HG03196 (cell line): ENCODE results near the gene CERS6.
"Not testable (repeated sequence)": the region's sequence is repeated elsewhere in the genome, so short reads cannot be mapped to it uniquely, and the experiment has no call there.

Source experiments
- ATAC-seq: cut with Tn5 transposase; IDR thresholded peaks from one replicate; pipeline ENCODE4 v1.9.1; 2021; ENCODE audit not compliant: unreplicated experiment

The CERS6 gene

GRCh38 chr2:168466834-168467565 is 10.9 kb downstream of the CERS6 start:
- no peak for ATAC-seq

DNA sequence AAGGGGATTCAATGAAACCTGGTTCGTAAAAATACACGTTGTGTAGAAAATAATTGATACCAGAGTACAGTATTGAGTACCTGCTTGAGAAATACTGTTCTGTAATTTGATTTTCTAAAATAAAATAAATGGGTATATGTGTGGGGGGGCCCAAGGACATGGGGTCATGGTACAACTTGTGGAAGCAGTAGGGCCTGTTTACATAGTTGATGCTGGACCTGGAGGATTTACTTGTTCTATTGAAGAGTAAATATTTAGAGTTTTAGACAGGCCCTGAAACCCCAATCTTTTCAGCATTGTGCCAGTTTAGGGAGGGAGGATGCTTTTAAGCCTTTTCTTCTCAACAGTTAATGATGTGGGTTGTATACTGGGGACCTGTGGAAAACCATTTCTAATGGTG is 11.7 kb downstream of the CERS6 start:
- ATAC-seq = no peak

DNA sequence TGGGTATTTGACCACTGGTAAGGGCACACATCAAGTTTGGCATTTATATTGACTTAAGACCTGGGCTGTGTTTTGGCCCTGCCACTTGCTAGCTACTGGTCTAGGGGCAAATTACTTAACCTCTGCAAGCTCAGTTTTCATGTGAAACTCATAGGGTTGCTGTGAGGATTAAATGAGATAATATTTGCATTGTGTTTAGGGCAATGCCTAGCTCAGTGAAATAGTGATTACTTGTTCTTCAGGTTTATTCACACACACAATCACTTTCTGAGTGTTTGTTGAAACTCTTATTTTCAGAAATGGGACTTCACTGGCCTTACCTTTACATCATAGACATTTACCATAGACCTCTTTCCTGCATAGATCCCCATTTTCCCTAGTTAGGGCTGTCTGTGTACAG is 12.3 kb downstream of the CERS6 start:
- ATAC-seq = no peak

- peak; percentile 63 for ATAC-seq
Observed at GRCh38 chr2:168469281-168469988, 13.4 kb downstream of the CERS6 start.

DNA sequence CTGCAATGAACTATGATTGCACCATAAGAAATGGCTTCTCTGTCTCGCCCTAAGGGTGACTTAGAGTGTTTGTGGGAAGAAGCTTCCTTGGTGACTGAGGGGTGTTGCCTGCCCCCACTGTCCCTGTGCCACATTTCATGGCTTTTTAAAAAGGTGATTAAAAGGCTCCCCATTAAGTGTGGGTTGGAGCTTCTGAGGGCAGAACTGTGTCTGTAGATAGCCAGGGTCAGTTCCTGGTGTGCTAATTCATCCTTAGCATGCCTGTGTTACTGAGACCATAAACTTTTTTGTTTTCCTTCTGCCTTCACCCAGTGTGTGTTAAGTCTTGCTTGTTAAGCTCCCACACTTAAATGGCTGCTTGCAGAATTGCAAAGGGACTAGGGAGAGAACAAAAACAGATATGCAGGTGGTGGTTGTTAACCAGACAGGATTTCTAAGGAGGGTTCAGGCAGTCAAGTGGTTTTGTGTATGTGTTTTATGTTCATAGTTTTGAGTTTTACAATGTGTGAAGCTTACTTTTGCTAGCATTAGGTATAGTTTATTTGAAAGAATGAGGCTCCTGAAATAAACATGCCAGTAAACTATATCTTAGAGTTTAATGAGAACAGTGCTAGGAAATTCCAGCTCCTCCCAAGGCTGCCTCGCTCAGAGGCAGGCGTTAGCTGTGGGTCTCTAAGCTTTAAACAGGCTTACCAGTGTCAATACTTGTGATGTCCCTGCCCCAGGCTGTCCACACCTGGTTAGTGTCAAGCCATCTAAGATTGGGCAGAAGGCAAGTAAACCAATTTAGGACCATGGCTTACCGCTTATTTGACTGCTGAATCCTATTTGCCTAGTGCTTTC is 14.5 kb downstream of the CERS6 start:
- no peak for ATAC-seq

- ATAC-seq = no peak
Observed at GRCh38 chr2:168471163-168471475, 15.0 kb downstream of the CERS6 start.

DNA sequence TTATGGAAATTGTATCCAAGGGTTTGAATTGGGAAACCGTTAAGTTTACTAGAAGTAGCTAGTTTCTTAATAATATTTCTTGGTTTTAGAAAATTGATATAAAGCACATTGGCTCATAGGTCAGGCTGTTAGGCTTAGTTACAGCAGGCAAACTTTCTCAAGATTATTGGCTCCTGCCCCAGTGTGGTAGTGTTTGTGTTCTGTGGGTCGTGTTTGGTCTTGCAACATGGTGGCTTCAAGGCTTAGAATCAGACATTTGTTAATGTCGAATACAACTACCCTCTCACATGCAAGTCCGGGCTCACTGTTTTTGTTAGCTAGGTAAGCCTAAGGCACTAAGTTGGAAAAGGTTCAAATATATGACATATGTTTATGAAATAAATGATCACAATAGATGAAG is 19.6 kb downstream of the CERS6 start:
- no peak for ATAC-seq

DNA sequence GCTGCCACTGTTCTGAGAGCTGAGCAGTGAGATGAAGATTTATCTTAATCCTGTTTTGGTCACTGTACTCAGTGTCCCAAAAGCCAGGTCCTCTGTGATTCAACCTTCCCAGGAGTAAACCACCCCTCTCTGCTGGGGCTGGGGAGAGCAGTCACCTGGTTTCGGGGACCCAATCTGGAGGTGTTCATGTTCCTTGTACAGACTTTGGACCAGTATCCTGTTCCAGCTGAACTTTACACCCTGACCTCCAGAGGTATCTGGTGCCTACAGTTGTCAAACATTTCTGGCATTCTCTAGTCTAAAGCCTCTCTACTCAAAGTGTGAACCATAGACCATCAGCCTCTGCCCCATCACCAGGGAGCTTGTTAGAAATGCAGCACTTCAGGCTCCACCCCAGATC is 22.1 kb downstream of the CERS6 start:
- ATAC-seq = no peak

DNA sequence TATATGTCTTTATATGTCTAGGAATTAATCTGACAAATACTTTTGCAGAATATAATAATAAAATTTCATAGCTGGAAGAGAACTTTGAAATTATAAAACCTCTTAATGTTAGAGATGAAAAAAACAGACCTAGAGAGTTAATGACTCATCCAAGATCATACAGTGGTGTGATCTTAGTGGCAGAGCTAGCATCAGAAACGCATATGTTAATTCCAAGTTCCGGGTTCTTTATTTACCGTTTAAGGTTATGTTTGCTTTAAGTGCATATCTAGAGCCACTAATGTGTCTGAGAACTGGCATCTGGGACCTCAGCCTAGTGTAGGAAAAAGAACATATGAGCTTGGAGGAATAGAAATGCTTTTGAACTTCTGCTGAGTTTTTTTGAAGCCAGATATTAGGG is 24.3 kb downstream of the CERS6 start:
- ATAC-seq = no peak

- no peak for ATAC-seq
Observed at GRCh38 chr2:168480825-168481585, 24.9 kb downstream of the CERS6 start.

DNA sequence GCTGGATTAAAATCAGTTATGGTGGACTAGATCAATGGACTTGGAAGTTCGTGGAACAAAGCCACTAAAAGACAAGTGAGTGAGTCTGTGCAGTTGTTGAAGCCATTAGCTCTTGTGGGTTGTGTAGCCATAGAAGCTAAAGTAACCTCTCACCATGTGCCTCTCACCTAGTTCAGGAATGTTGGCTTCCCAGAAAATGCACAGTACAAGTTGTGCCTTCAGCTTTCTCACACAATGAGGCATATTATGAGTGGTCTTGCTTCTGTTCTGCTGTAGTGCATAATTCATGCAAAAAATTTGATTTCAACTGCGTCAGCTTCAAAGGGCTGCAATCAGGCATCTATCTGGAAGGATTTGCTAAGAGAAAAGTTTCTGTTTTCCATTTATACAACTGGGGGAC is 26.2 kb downstream of the CERS6 start:
- ATAC-seq = no peak

DNA sequence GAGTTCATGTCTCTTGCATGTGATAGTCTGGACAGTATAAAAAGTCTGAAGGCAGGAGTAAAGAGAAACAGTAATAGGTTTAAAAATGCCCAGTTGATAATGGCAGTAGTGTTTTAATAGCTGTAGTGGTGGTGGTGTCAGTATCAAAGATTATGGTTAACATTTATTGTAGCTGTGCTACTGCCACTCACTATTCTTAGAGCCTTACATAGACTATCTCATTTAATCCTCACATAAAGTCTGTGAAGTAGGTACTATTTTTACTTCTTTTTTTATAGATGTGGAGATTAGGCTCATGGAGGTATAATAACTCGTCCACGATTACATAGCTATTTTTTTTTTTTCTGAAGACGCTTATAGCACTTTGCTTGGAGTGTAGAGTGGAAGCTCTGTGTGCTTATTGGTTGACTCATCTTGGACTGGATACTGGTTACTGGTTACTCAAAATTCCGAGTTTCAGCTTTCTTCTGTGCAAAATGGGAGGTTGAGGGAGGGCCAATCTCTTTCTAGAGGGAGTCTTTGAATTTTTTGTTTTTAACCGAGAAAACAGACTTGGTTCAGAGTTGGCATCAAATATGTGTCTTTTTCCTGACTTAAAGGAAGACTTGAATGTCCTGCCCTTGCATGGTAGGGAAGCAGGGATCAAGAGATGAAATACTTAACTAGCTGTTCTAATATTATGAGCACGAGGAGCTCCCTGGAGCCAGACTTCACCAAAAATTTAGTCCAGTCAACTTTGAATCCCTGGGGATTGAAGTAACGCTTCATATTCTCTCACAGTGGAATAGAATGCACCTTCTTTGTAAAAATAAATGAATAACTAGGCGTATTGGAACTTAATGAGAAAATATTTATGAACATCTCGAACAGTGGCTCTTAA is 27.1 kb downstream of the CERS6 start:
- no peak for ATAC-seq

GRCh38 chr2:168486477-168486876 is 30.4 kb downstream of the CERS6 start:
- no peak for ATAC-seq

- peak; percentile 95 for ATAC-seq
Observed at GRCh38 chr2:168490015-168490874, 34.2 kb downstream of the CERS6 start.

DNA sequence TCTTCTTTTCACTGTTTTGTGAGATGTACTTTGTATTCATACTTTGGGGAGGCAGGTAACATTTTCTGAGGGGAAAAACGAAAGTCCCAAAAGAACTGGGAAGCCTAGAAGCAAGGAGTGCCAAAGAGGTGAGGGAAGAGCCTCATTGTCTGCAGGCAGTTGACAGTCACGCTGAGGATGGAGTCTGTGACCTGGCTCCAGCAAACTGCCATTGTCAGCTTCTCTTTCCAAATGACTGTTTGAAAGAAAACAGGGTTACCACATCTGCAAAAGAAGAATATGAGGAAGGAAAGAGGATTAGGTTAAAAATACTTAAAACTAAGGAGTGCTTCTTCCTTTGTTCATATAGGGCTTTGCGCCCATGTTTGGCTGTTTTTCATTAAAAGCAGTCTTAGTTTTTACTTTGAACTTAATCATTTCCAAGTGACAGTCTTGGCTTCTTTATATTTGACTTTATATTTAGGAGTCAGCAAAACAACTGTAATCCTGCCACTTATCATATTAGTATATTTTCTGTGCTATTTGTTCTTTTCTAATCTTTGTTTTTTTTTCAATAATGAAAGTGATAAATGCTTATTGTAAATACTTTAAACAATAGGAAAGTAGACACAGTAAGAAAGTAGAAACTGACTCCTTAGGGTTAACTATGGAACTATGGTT is 35.0 kb downstream of the CERS6 start:
- ATAC-seq = no peak

GRCh38 chr2:168491728-168492127 is 35.7 kb downstream of the CERS6 start:
- not testable (repeated sequence) for ATAC-seq

GRCh38 chr2:168493219-168493618 is 37.1 kb downstream of the CERS6 start:
- ATAC-seq = not testable (repeated sequence)

- no peak for ATAC-seq
Observed at GRCh38 chr2:168494190-168494711, 38.2 kb downstream of the CERS6 start.
